ENCODE data around the gene CSPG4.

DNA sequence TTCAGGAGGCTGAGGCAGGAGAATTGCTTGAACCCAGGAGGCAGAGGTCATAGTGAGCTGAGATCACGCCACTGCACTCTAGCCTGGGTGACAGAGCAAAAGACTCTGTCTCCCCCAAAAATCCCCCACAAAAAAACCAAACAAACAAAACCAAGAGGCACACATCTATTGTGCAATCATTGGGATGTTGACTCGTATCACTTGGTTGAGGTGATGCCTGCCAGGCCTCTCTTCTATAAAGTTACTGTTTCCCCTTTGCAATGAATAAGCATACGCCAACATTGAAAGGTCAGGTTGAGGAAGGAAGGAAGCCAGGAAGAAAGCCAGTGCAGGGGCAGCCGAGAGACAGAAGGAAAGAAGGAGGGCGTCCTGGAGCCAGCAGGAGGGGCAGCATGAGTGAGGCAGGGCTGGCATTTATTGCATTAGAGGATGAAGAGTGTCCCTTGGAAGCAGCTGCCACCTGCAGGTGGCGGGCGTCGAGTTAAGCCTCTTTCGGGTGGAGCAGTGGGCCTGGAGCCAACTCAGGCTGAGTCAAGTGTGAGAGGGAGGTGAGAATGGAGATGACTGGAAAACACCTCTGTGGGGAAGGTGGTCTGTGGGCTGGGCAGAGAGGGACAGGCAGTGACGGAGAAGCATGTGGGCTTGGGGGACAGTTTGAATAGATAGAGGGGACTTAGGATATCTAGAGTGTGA, 8.3 kb upstream of the CSPG4 start:
- no peak for TF ChIP-seq SUZ12 (IDR thresholded peaks at IDR 0.05; ENCODE audit: extremely low read depth, insufficient read depth, insufficient read length)
- TF ChIP-seq YY1 (IDR thresholded peaks at IDR 0.05; ENCODE audit: insufficient read depth, insufficient read length) = no peak
- no peak for TF ChIP-seq ZNF274 (IDR thresholded peaks at IDR 0.05; ENCODE audit: low read depth, low read length)

All from NT2/D1 (cell line).